ENCODE results near the gene PTPRM.

- TF ChIP-seq POLR2A (IDR thresholded peaks at IDR 0.05; ENCODE audit: low read depth, low read length) (no peak), TAF1 (IDR thresholded peaks at IDR 0.05; ENCODE audit: borderline replicate concordance, low read depth, low read length) (no peak), POLR2AphosphoS5 (IDR thresholded peaks at IDR 0.05; ENCODE audit: low read depth, low read length) (no peak)
These were observed 341.7 kb downstream of the PTPRM start for GRCh38 chr18:7908681-7909299.

Measured in GM12892 (cell line).